GM12878 (cell line): Measurements from ENCODE around the gene CD300A. TPM values are rescaled to one million over a fixed set of nuclear protein-coding genes. Genes with fewer than 3 reads are reported as not detected.

Experiments
- BCL11A ChIP-seq: IDR thresholded peaks from 2 replicates; pipeline ENCODE4 v1.6.1; 2011; ENCODE audit warnings: low read depth, low read length
- CEBPB ChIP-seq, 2 experiments: fragments of 150-350 bp in 1 of 2; IDR thresholded peaks; 2 replicates each; pipeline ENCODE4 v1.6.1; 2012 to 2014; ENCODE audit warnings: low read depth in 2 of 2, low read length in 2 of 2, borderline replicate concordance in 1 of 2, inconsistent platforms in 1 of 2
- MXI1 ChIP-seq: fragments of 150-350 bp; IDR thresholded peaks from 2 replicates; pipeline ENCODE4 v1.6.1; 2011; ENCODE audit warnings: low read depth, mild to moderate bottlenecking, inconsistent platforms, low read length, improper control_type of control experiment
- NFYB ChIP-seq: IDR thresholded peaks from 2 replicates; pipeline ENCODE4 v1.6.1; 2011; ENCODE audit warnings: low read depth, mild to moderate bottlenecking, low read length, improper control_type of control experiment, moderate library complexity; ENCODE audit not compliant: insufficient read depth
- NR2C1 ChIP-seq: fragments of 450-650 bp; IDR thresholded peaks from 2 replicates; pipeline ENCODE4 v1.6.1; 2017; ENCODE audit warnings: antibody characterized with exemption, mild to moderate bottlenecking, moderate library complexity
- PKNOX1 ChIP-seq: fragments of 450-650 bp; IDR thresholded peaks from 2 replicates; pipeline ENCODE4 v1.6.1; 2016; ENCODE audit warnings: mild to moderate bottlenecking
- POLR2AphosphoS2 ChIP-seq: IDR thresholded peaks from 2 replicates; pipeline ENCODE4 v1.6.1; 2011; ENCODE audit warnings: low read depth, mild to moderate bottlenecking, low read length, improper control_type of control experiment, moderate library complexity
- RELA ChIP-seq: fragments of 450-650 bp; IDR thresholded peaks from 2 replicates; pipeline ENCODE4 v1.8.0; 2014; ENCODE audit warnings: borderline replicate concordance; ENCODE audit not compliant: partially characterized antibody
- STAT1 ChIP-seq: fragments of 450-650 bp; conservative IDR thresholded peaks from 2 replicates; pipeline ENCODE4 v1.6.1; 2014; ENCODE audit warnings: antibody characterized with exemption, mild to moderate bottlenecking
- TCF7 ChIP-seq: IDR thresholded peaks from 2 replicates; pipeline ENCODE4 v1.6.1; 2014; ENCODE audit warnings: antibody characterized with exemption, borderline replicate concordance
- polyA plus RNA-seq, 11 experiments: library from polyadenylated mRNA; depleted of rRNA in 4 of 11; unstranded in 6 of 11; stranded (reverse) in 5 of 11; fragments of >200 nt; fragmentation: Nextera tagmentation in 4 of 11; fragmentation: Illumina TruSeq in 1 of 11; extraction: Ambion mirVana in 4 of 11; extraction: Trizol in 1 of 11; gene quantifications; 1 replicate in 1 of 11; 2 replicates in 10 of 11; pipeline versions ENCODE4 v1.2.1 to v1.2.3, GENCODE V29; 2011 to 2016; ENCODE audit warnings: inconsistent platforms in 2 of 11, missing spikeins in 2 of 11, low read depth in 1 of 11
- total RNA-seq, 4 experiments: library from RNA; depleted of rRNA in 3 of 4; stranded (reverse); fragments of >200 nt in 3 of 4; fragmentation: Illumina TruSeq in 1 of 4; extraction: Trizol in 1 of 4; gene quantifications; 2 replicates each; pipeline versions ENCODE4 v1.2.1 to v1.2.3, GENCODE V29; 2013 to 2021
- TF ChIP-seq, protein P1 (sequence below): IDR thresholded peaks from 2 replicates; pipeline ENCODE4 v1.6.1; 2012; ENCODE audit warnings: low read length, inconsistent platforms
- TF ChIP-seq, protein P2 (sequence below): fragments of 450-650 bp; IDR thresholded peaks from 2 replicates; pipeline ENCODE4 v1.6.1; 2018; ENCODE audit warnings: mild to moderate bottlenecking, low read depth, moderate library complexity; ENCODE audit not compliant: partially characterized antibody

CD300A gene
- total and polyA plus RNA-seq, 10 of the 15 experiments (the other 5 are each of a cell fraction or from before 2014, with no cell fraction given): 10.6 to 128 (median 36.1) TPM

DNA sequence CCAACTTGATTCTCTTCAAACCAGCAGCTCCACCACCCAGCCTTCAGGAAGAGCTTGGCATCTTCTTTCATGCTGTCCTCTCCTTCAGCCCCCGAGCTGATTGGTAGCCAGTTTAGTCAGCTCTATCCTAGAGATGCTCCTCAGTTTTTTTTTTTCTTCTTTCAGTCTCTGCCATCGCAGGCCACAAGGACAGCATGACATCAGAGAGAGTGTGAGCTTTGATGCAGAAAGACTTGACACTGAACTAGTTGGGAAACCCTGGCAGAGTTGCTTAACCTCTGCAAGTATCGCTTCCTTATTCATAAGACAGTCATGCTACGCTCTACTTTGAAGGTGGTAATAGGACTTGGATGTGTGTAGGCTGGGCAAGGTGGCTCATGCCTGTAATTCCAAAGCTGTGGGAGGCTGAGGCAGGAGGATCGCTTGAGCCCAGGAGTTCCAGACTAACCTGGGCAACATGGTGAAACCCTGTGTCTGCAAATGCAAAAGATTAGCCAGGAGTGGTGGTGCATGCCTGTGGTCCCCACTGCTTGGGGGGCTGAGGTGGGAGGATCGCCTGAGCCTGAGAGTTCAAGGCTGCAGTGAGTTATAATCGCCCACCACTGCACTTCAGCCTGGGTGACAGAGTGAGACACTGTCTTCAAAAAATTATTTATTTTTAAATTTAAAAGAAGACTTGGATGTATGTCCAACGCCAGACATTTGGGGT, 62.2 kb downstream of the CD300A start (continued):
- peak; percentile 37; the same call in 1 of the 2 replicates for TF ChIP-seq PKNOX1
- TF ChIP-seq NFYB: no peak
- TF ChIP-seq, protein P1, sequence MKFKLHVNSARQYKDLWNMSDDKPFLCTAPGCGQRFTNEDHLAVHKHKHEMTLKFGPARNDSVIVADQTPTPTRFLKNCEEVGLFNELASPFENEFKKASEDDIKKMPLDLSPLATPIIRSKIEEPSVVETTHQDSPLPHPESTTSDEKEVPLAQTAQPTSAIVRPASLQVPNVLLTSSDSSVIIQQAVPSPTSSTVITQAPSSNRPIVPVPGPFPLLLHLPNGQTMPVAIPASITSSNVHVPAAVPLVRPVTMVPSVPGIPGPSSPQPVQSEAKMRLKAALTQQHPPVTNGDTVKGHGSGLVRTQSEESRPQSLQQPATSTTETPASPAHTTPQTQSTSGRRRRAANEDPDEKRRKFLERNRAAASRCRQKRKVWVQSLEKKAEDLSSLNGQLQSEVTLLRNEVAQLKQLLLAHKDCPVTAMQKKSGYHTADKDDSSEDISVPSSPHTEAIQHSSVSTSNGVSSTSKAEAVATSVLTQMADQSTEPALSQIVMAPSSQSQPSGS: peak; percentile 74
- TF ChIP-seq, protein P2, sequence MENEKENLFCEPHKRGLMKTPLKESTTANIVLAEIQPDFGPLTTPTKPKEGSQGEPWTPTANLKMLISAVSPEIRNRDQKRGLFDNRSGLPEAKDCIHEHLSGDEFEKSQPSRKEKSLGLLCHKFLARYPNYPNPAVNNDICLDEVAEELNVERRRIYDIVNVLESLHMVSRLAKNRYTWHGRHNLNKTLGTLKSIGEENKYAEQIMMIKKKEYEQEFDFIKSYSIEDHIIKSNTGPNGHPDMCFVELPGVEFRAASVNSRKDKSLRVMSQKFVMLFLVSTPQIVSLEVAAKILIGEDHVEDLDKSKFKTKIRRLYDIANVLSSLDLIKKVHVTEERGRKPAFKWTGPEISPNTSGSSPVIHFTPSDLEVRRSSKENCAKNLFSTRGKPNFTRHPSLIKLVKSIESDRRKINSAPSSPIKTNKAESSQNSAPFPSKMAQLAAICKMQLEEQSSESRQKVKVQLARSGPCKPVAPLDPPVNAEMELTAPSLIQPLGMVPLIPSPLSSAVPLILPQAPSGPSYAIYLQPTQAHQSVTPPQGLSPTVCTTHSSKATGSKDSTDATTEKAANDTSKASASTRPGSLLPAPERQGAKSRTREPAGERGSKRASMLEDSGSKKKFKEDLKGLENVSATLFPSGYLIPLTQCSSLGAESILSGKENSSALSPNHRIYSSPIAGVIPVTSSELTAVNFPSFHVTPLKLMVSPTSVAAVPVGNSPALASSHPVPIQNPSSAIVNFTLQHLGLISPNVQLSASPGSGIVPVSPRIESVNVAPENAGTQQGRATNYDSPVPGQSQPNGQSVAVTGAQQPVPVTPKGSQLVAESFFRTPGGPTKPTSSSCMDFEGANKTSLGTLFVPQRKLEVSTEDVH: peak; percentile 30
- no peak for TF ChIP-seq TCF7
- TF ChIP-seq POLR2AphosphoS2: no peak
- no peak for TF ChIP-seq RELA
- TF ChIP-seq CEBPB (IDR thresholded peaks at IDR 0.05; ENCODE audit: borderline replicate concordance in 1 of 2, low read depth in 2 of 2, low read length in 2 of 2): peak; percentile 34 to 71; a peak in 1 of 4 replicates
- TF ChIP-seq MXI1: no peak
- TF ChIP-seq STAT1: no peak
- peak; percentile 77 for TF ChIP-seq BCL11A
- TF ChIP-seq NR2C1: no peak
- TF ChIP-seq, all 136 proteins: peak for 30
